ENCODE measurements around the gene ODAM. TPM values are rescaled to one million over a fixed set of nuclear protein-coding genes. Genes with fewer than 3 reads are reported as not detected.
"Not testable (repeated sequence)": the region's sequence is repeated elsewhere in the genome, so short reads cannot be mapped to it uniquely, and the experiment has no call there.

Gene ODAM
- total RNA-seq (2014; rRNA removed; shearing (Covaris generic)) = not detected in 2 replicates

GRCh38 chr4:70195425-70195824 is at the start of gene ODAM:
TSS of gene ODAM (plus strand) at chr4:70195725. CDS start at chr4:70196544, 819 bp downstream.
- no peak for DNase-seq (ENCODE audit: low read depth)

DNA sequence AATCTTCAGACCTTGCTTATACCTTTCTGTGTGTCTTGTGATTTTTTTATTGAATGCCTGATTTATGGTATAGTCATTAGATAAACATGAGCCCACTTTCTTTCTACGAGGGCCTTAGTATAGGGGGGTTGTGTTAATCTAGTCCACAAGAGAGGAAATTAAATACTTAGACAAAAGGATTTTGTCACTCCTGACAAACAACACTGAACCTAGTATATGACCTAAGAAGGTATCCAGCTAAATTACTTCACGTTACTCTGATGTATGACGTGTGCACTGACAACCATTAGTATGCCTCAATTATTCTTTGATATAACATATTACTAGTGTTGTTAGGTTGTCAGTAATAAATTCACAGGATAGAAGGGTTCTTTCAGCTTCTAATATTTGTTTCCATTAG is 44.3 kb upstream of the ODAM start:
- no peak for DNase-seq (ENCODE audit: low read depth)

- no peak for DNase-seq (ENCODE audit: low read depth)
Measured at GRCh38 chr4:70152088-70152487, 43.4 kb upstream of the ODAM start.

- DNase-seq (ENCODE audit: low read depth) = no peak
Measured at GRCh38 chr4:70153937-70154336, 41.6 kb upstream of the ODAM start, which contains the start of gene PRR27. TSS of gene PRR27 (plus strand) at chr4:70154237. CDS start at chr4:70154376, 139 bp downstream.

- DNase-seq (ENCODE audit: low read depth) = no peak
Measured at GRCh38 chr4:70158576-70158975, 36.9 kb upstream of the ODAM start.

GRCh38 chr4:70177090-70177489 is 18.4 kb upstream of the ODAM start:
- no peak for DNase-seq (ENCODE audit: low read depth)

- no peak for DNase-seq (ENCODE audit: low read depth)
Measured at GRCh38 chr4:70178075-70178660, 17.4 kb upstream of the ODAM start.

DNA sequence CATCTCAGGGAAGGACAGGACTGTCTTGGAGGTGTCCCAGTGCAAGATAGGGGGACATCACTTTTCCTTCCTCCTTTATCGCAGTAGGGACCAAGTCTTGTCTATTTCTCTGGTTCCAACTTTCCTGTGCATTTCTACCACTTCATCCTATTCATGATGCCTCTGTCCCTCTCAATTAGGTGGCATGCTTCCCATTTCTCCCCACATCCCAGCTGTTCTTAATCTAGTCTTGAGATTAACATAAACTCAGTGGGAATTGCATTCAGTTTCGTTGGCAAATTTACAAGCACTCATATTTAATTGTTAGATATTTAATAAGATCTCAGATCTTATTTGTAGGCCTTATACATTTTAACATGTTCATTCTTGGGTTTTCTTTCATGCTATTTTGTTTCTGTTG is 15.7 kb upstream of the ODAM start:
- DNase-seq (ENCODE audit: low read depth) = no peak

GRCh38 chr4:70181864-70182263 is 13.7 kb upstream of the ODAM start:
- DNase-seq (ENCODE audit: low read depth) = no peak

DNA sequence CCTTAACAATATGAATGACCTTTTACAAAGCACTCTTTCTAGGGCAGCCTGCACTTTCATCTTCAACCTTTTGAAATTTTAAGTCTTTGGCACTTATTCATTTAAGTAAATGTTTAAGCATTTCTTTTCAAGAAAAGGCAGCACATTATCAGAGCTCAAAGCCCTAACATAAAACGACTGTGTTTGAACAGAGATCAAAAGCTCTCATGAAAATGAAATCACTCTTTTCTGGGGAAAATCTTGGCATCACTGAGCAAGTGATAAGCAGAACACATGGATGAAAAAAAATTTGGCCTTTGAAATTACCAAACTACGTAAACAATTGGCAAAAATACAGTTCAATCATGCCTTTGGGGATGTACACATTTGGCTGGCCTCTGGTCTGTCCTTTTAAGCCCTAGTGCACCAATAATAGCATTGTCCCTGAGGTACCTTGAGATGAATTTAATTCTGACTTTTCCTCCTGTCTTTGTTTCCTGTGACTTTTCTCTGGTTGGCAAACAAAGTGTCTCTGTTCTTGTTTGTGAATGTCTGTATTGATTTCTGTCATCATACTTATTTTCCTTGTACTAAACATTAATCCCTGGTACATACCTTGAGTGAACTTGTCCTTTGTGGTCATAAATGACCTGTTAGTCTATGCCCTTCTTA is 12.9 kb upstream of the ODAM start:
- no peak for DNase-seq (ENCODE audit: low read depth)

DNA sequence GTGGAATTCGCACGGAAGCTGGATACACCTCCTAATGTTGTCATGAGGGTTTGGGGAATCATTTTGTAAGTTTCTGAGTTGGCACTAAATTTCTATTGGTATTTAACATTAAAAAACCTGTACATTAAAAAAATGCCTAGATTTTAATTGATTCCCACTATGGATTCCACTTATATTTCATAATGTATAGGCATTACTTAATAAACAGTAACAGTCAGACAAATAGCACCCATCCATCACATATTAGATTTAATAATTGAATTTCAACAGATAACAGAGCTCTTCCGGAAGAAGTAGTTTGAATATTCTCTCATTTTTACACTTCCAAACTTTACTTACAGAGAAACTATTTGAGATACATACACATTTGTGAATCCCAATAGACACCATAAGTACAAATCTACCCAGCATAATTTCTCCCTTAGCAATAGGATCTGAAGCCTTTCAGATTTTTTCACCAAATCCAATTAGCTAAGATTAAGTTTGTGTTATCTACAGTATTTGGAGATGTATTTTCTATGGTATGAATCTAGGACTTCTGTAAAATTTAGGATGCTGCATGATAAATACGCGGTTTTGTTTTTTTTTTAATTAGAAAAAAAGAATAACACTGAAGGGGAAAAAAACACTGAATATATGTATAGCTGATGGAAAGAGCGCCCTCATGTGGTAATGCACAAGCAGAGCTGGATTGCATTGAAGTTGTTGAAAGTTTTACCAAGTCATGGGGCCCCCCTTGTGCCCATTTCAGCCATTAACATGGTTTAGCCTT is 12.2 kb upstream of the ODAM start:
- peak; percentile 15 for DNase-seq (ENCODE audit: low read depth)

DNA sequence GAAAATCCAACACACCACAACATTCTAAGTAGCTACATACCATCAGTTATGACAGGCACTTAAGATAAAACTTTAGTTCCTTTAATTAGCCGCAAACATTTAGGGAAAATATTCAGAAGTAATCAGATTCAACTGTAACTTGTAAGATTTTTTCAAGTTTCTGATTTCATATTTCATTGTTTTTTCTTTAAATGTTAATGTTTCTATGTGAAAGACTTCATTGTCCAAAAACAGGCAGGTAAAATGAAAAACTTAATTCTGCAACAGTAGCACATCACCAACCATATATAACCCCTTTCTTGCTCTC is 11.6 kb upstream of the ODAM start:
- DNase-seq (ENCODE audit: low read depth) = no peak

DNA sequence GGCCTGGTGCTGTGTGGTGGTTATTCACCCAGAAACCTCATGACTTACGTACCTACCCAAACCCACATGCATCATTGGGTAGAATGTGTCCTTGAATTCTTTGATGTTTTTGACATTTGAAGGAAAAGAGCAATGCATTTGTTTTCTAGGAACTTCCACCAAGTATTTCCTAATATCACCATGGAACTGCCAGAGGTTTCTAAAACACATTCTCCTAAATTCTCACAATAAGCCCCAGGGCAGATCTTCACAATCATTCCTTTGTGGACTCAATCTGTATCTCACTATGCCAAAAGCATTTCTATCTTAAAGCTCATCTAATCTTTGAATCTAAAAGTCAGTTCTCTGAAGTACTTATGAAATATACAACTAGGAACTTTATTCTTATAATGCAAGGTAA is 8.3 kb upstream of the ODAM start:
- DNase-seq (ENCODE audit: low read depth) = no peak

DNA sequence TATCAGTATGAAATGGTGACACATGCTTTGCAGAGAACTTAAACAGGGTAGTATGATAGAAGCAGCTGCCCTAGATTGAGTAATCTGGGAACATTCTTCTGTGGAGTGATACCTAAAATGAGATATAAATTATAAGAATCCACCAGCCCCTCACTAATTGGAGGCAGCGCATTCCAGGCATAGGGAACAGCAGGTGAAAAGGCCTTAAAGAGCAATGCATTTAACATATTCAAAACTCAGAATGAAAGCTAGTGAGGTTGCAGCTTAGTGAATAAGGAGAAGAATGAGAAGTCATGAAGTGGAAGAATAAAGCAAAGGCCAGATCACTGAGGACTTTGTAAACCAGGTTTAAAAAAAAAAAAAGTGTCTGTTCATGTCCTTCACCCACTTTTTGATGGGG is 4.9 kb upstream of the ODAM start:
- DNase-seq (ENCODE audit: low read depth) = no peak

GRCh38 chr4:70191647-70192046 is 3.9 kb upstream of the ODAM start:
- no peak for DNase-seq (ENCODE audit: low read depth)

DNA sequence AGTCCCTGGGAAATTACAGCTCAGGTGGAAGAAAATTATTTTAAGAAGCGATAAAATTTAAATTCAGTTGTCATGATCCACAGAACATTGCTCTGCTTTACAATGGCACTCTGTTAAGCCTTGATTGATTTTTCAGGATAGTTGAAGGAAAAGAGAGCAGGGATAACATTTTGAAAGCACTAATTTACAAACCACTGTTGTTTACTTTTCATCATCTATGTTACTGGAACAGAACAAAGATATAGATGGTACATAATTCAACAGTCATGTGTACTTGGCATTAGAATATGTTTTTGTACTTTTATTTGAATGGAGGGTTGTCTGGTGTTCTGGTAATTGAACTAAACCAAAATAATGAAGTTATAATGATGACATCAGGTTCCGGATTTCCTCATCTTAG is 2.6 kb upstream of the ODAM start:
- DNase-seq (ENCODE audit: low read depth) = no peak

- DNase-seq (ENCODE audit: low read depth) = no peak
Measured at GRCh38 chr4:70196857-70197256, 1.3 kb downstream of the ODAM start.

DNA sequence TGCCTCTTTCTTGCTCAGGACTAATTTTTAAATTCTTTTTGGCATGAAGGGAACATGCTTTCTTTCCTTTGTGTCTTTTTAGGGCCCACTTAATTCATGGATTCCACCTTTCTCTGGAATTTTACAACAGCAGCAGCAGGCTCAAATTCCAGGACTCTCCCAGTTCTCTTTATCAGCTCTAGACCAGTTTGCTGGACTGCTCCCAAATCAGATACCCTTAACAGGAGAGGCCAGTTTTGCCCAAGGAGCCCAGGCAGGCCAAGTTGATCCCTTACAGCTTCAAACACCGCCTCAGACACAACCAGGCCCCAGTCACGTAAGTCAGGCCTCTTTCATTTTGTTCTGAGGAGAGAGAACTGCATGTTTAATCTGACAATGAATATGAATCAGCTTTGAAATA is 2.3 kb downstream of the ODAM start:
- DNase-seq (ENCODE audit: low read depth) = no peak

GRCh38 chr4:70203601-70204000 is 8.1 kb downstream of the ODAM start:
- DNase-seq (ENCODE audit: low read depth) = no peak

DNA sequence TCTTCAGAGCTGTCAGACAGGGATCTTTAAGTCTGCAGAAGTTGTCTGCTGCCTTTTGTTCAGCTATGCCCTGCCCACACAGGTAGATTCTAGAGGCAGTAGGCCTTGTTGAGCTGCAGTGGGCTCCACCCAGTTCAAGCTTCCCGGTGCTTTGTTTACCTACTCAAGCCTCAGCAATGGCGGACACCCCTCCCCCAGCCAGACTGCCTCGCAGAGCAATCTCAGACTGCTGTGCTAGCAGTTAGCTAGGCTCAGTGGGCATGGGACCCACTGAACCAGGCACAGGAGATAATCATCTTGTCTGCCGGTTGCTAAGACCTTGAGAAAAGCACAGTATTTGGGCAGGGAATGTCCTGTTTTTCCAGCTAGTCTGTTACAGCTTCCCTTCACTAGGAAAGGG is 17.2 kb downstream of the ODAM start:
- DNase-seq (ENCODE audit: low read depth) = not testable (repeated sequence)

GRCh38 chr4:70216109-70216508 is 20.6 kb downstream of the ODAM start:
- not testable (repeated sequence) for DNase-seq (ENCODE audit: low read depth)

- DNase-seq (ENCODE audit: low read depth) = not testable (repeated sequence)
Measured at GRCh38 chr4:70216550-70216949, 21.0 kb downstream of the ODAM start.

DNA sequence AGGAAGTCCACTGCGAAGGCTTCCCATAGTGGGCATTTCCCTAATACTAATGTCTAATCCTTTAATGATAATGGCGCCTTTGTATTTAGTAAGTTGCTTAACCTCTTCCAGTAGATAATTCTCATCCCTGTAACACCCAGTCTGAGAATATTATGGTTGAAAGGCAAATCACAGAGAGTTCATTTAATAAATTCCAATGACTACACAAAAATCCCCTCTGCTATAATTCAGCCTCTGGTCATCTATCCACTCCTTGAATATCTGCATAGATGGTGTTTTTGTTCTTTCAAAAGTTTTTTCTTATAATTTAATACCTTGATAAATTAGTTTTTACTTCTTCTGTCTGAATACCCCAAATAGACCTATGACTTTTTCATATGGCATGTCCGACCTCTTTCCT is 25.9 kb downstream of the ODAM start:
- DNase-seq (ENCODE audit: low read depth) = not testable (repeated sequence)

Measured in M059J (cell line).